Effector memory CD4-positive, alpha-beta T cell (primary cell): ENCODE data around the gene NLGN1.

Experiments
- DNase-seq, 3 donors: peaks; one replicate each; pipeline ENCODE4 v3.0.0-alpha.2; 2020
- H3K27ac ChIP-seq: 2 replicates; pipeline ENCODE4 v1.7.0; 2013; ENCODE audit warnings: mild to moderate bottlenecking, low read length, moderate library complexity; ENCODE audit not compliant: insufficient read depth, poor library complexity, severe bottlenecking
- H3K27me3 ChIP-seq: replicated peaks from 2 replicates; pipeline ENCODE4 v1.7.0; 2013; ENCODE audit warnings: mild to moderate bottlenecking, low read length; ENCODE audit not compliant: insufficient read depth, control insufficient read depth, poor library complexity, severe bottlenecking
- H3K36me3 ChIP-seq: 2 replicates; pipeline ENCODE4 v1.7.0; 2013; ENCODE audit warnings: mild to moderate bottlenecking, low read length, moderate library complexity; ENCODE audit not compliant: control insufficient read depth, insufficient read depth
- H3K4me1 ChIP-seq: 2 replicates; pipeline ENCODE4 v1.7.0; 2013; ENCODE audit warnings: low read length, mild to moderate bottlenecking; ENCODE audit not compliant: control insufficient read depth, insufficient read depth, poor library complexity, severe bottlenecking
- H3K4me3 ChIP-seq: 2 replicates; pipeline ENCODE4 v1.7.0; 2013; ENCODE audit warnings: low read length, low read depth, mild to moderate bottlenecking; ENCODE audit not compliant: insufficient read depth, poor library complexity, severe bottlenecking
- H3K9me3 ChIP-seq: 2 replicates; pipeline ENCODE4 v1.7.0; 2013; ENCODE audit warnings: mild to moderate bottlenecking, low read length, moderate library complexity; ENCODE audit not compliant: control insufficient read depth

Gene NLGN1

DNA sequence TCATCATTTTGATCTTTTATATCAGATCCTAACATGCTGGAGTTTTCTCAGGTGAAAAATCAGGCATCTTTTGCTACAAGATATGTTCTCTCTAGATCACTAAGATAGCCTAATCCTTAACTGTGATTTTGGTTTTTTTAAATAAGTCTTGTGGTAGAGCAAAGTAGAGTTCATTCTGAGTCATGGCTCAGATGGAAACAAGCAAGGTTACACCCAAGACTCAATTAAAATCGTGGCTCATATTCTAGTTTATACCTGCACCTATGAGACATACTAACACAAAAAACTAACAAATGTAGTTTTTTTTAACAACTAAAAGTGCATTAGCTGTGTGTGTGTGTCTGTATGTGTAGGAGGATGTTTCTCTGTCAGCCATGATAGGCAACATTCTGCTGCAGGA, 428.2 kb downstream of the NLGN1 start:
- Histone ChIP-seq H3K27ac (no peak overlapping the region), H3K4me3 (no peak overlapping the region), H3K9me3 (no peaks in the 10 kb centered on the region), H3K27me3 (no peaks in the 10 kb centered on the region), H3K36me3 (no peaks in the 10 kb centered on the region), H3K4me1 (no peaks in the 10 kb centered on the region)
- no peak for DNase-seq

DNA sequence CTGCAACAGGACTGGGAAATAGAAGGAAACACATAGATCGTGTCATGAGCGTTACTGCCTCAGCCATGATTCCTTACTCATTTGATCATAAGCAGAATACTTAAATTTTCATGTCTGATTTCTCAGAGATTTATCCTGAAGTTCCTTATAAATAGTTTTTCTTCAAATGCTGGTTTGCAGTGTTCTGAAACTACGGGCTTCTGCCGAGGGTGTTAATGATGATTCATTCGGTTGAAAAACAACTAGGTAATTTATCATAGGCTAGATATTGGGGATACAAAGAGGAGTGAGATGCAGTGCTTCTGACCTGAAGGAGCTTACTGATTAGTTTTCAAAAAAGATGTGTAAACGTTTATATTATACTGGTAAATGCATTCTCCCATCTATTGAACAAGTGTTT, 428.9 kb downstream of the NLGN1 start:
- H3K27me3 ChIP-seq = no peaks in the 10 kb centered on the region

DNA sequence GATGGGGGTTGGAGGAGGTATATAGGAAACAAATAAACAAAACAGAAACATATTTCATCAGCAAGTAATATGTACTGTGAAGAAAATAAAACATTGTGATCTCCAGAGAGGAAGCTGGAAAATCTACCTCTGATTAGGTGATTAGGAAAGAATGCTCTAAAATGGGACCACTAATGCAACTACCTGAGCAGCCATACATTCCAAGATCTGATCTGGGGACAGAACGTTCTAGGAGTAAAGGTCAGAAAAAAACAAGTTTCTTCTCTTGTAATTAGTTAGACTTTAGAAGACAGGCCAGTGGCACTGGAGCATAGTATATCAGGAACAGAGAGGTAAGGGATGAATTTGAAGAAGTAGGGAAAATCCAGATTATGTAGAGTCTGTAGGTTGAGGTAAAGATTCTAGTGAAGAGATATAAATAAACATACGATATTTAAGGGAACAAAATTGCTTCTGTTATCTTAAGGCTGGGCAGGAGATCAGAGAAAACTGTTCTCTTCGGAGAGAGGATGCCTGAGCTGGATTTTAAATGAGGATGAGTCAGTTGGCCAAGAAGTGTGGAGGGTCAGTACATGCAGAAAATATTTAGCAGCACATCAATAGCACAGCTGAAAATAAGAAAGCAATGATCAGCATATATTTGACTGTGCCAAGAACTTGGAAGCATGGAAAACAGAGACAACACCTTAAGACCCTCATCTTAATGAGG, 429.5 kb downstream of the NLGN1 start:
- Histone ChIP-seq H3K4me3 (no peak overlapping the region), H3K27me3 (no peaks in the 10 kb centered on the region), H3K36me3 (no peaks in the 10 kb centered on the region), H3K27ac (no peak overlapping the region), H3K4me1 (no peaks in the 10 kb centered on the region), H3K9me3 (no peaks in the 10 kb centered on the region)
- no peak for DNase-seq

More for the DNA sequence above, 428.9 kb downstream of the NLGN1 start:
- Histone ChIP-seq H3K4me1 (no peaks in the 10 kb centered on the region), H3K36me3 (no peaks in the 10 kb centered on the region), H3K4me3 (no peak overlapping the region), H3K27ac (no peak overlapping the region), H3K9me3 (no peaks in the 10 kb centered on the region)
- no peak for DNase-seq

DNA sequence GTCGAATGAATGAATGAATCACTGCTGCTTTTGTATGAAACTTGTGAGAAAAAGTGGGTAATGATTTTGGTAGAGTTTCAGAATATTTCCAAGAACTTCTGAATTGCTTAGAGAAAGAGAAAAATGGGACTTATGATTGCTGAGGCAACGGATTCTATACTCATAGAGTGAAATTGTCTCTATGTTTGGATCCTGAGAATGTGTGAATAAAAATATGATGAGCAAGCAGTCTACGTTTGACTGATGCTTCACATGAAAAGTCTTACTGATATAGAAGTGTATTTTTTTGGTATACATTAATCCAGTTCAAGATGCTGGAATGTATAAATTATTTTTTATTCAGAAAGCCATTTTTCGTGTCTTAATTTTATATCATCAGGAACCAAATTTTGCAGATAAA, 441.1 kb downstream of the NLGN1 start:
- Histone ChIP-seq H3K36me3 (no peaks in the 10 kb centered on the region), H3K27me3 (no peaks in the 10 kb centered on the region), H3K9me3 (no peaks in the 10 kb centered on the region), H3K4me1 (no peaks in the 10 kb centered on the region), H3K27ac (no peak overlapping the region), H3K4me3 (no peak overlapping the region)
- no peak for DNase-seq

DNA sequence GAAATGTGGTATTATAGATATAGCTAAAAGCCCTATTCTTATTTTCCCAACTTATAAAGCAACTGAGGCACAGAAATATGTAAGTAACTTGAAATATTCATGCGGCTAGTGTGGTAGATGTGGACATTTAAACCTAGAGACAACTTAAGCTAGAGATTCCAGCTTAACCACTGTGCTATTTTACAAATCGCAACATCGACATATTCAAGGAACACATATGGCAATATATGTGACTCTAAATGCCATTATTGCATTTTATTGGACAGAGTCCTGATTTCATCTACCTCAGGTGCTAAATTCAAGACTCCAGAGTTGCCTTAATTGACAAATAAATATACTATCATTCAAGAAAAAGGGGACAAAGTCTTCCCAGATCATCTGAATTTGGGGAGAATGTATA, 442.3 kb downstream of the NLGN1 start:
- no peaks in the 10 kb centered on the region for H3K36me3 ChIP-seq
- H3K27me3 ChIP-seq = no peaks in the 10 kb centered on the region
- no peaks in the 10 kb centered on the region for H3K9me3 ChIP-seq
- no peak overlapping the region for H3K4me3 ChIP-seq
- no peaks in the 10 kb centered on the region for H3K4me1 ChIP-seq
- no peak for DNase-seq
- no peak overlapping the region for H3K27ac ChIP-seq

DNA sequence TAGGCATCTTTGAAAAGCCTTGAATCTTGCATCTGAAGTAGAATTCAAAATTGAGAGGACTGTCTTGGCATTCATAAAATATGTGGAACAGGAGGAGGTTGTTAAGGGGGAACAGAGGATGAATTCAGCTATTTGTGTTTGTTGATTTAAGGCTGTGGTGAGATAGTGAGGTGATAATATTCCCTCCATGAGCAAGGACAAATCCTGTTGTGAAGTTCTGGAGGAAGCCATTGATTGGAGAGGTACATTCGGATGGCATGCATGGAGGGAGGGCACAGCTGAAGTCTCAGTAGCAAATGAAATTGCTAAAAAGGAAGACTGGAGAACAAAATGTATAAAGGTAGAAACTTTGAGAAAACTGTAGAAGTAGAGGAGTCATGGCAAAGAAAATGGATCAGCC, 443.8 kb downstream of the NLGN1 start:
- no peak for DNase-seq
- Histone ChIP-seq H3K27ac (no peak overlapping the region), H3K4me3 (no peak overlapping the region), H3K36me3 (no peaks in the 10 kb centered on the region), H3K9me3 (no peaks in the 10 kb centered on the region), H3K4me1 (no peaks in the 10 kb centered on the region), H3K27me3 (no peaks in the 10 kb centered on the region)

DNA sequence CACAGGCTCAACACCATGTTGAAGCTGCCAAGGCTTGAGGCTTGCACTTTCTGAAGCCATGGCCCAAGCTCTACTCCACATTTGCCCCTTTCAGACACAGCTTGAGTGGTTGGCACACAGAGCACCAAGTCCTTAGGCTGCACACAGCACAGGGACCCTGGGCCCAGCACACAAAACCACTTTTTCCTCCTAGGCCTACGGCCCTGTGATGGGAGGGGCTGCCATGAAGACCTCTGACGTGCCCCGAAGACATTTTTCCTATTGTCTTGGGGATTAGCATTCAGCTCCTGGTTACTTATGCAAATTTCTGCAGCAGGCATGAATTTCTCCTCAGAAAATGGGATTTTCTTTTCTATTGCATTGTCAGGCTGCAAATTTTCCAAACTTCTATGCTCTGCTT, 445.5 kb downstream of the NLGN1 start:
- H3K4me1 ChIP-seq = no peaks in the 10 kb centered on the region
- H3K36me3 ChIP-seq = no peaks in the 10 kb centered on the region
- H3K4me3 ChIP-seq = no peak overlapping the region
- no peak for DNase-seq
- no peak overlapping the region for H3K27ac ChIP-seq
- H3K9me3 ChIP-seq = no peaks in the 10 kb centered on the region
- no peaks in the 10 kb centered on the region for H3K27me3 ChIP-seq

DNA sequence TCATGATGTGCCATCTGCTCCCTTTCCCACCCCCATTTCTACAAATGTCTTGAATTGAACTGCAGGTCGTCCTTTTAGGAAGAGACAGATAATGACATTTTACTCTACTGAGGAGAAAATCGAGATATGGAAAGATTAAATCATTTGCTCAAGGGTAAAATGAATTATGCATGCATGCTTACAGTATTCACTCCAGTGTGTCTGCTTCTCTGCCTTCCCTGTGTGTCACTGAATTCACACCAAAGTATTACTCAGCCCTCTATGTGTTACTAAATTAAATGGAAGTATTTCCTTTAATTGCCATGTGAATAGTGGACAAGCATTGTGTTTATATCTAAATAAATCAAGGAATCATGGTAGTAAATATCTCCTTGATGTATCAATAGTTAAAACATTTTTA, 449.0 kb downstream of the NLGN1 start:
- no peak for DNase-seq
- Histone ChIP-seq H3K4me1 (no peaks in the 10 kb centered on the region), H3K27me3 (no peaks in the 10 kb centered on the region), H3K4me3 (no peak overlapping the region), H3K27ac (no peak overlapping the region), H3K36me3 (no peaks in the 10 kb centered on the region), H3K9me3 (no peaks in the 10 kb centered on the region)

DNA sequence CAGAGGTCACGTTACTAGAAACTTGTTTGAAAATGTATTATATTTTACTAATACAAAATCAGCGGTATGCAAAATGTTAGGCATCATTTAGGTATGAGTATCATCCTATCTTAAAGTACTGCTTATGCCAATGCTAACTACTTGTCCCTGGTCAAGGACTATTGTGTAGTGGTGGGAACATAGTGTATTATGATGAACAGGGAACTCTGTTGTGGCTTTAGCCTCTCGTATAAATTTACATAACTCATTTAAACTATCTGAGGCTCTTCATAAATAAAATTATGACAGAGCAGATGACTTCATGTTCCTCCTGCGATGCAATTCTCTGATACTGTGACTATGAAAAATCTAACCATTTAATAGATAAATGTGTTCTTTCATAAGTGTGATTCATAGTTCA, 451.9 kb downstream of the NLGN1 start:
- H3K36me3 ChIP-seq = no peaks in the 10 kb centered on the region
- no peak overlapping the region for H3K27ac ChIP-seq
- no peak for DNase-seq
- no peak overlapping the region for H3K4me3 ChIP-seq
- no peaks in the 10 kb centered on the region for H3K4me1 ChIP-seq
- H3K27me3 ChIP-seq = no peaks in the 10 kb centered on the region
- no peaks in the 10 kb centered on the region for H3K9me3 ChIP-seq

DNA sequence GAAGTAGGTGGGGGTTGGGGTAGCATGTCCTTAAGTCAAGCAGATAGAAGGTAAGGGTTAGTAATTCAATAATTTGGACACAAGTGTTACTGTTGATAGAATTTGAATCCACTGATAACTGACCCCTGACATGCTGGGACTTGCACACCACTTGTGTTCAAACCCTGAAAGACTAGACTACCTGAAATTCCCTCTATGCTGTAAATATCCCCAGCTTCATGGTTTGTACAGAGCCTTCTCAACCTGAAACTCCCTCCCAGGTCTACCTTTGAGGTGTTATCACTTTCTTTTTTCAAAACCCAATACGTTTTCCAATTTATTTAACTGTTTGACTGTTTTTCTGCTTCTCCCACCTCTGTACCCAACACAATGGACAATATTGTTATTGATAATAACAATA, 459.6 kb downstream of the NLGN1 start:
- no peaks in the 10 kb centered on the region for H3K36me3 ChIP-seq
- no peak for DNase-seq
- H3K9me3 ChIP-seq = no peaks in the 10 kb centered on the region
- no peaks in the 10 kb centered on the region for H3K4me1 ChIP-seq
- H3K27ac ChIP-seq = no peak overlapping the region
- no peaks in the 10 kb centered on the region for H3K27me3 ChIP-seq
- H3K4me3 ChIP-seq = no peak overlapping the region
